H9 (cell line): ENCODE data around the gene FAM184A. TPM values are rescaled to one million over a fixed set of nuclear protein-coding genes. Genes with fewer than 3 reads are reported as not detected.

Experiments
- DNase-seq: peaks from one replicate; pipeline ENCODE4 v3.0.0-alpha.2; 2017
- H2AFZ ChIP-seq: one replicate; pipeline ENCODE4 v1.6.1; 2013; ENCODE audit warnings: mild to moderate bottlenecking, low read length, control low read depth, moderate library complexity
- H2AK5ac ChIP-seq: 2 replicates; pipeline ENCODE4 v1.6.1; 2013; ENCODE audit warnings: low read length, control low read depth, mixed read lengths; ENCODE audit not compliant: insufficient read length
- H2BK120ac ChIP-seq: one replicate; pipeline ENCODE4 v1.6.1; 2013; ENCODE audit warnings: low read depth, mild to moderate bottlenecking, low read length, control low read depth, inconsistent platforms; ENCODE audit not compliant: poor library complexity, severe bottlenecking
- H2BK12ac ChIP-seq: 2 replicates; pipeline ENCODE4 v1.6.1; 2013; ENCODE audit warnings: low read length, control low read depth, mixed read lengths, low read depth; ENCODE audit not compliant: insufficient read length
- H2BK15ac ChIP-seq: 2 replicates; pipeline ENCODE4 v1.6.1; 2013; ENCODE audit warnings: low read depth, low read length, control low read depth
- H2BK20ac ChIP-seq: one replicate; pipeline ENCODE4 v1.6.1; 2013; ENCODE audit warnings: low read depth, mild to moderate bottlenecking, low read length, control low read depth, inconsistent platforms; ENCODE audit not compliant: poor library complexity, severe bottlenecking
- H2BK5ac ChIP-seq: 2 replicates; pipeline ENCODE4 v1.6.1; 2013; ENCODE audit warnings: low read length, control low read depth, mixed read lengths; ENCODE audit not compliant: insufficient read length
- H3K14ac ChIP-seq: 2 replicates; pipeline ENCODE4 v1.6.1; 2013; ENCODE audit warnings: low read length, control low read depth; ENCODE audit not compliant: insufficient read depth
- H3K18ac ChIP-seq: 2 replicates; pipeline ENCODE4 v1.6.1; 2013; ENCODE audit warnings: low read depth, mild to moderate bottlenecking, mixed read lengths, low read length, control low read depth; ENCODE audit not compliant: insufficient read length
- H3K23ac ChIP-seq: 2 replicates; pipeline ENCODE4 v1.6.1; 2013; ENCODE audit warnings: low read length, control low read depth, mixed read lengths, low read depth; ENCODE audit not compliant: insufficient read length
- H3K23me2 ChIP-seq: 2 replicates; pipeline ENCODE4 v1.6.1; 2013; ENCODE audit warnings: low read depth, mild to moderate bottlenecking, mixed read lengths, low read length, control low read depth; ENCODE audit not compliant: insufficient read length, poor library complexity, severe bottlenecking
- H3K27ac ChIP-seq: 2 replicates; pipeline ENCODE4 v1.5.1; 2013; ENCODE audit warnings: low read length, control low read depth, mixed read lengths, low read depth; ENCODE audit not compliant: insufficient read length
- H3K27me3 ChIP-seq: 2 replicates; pipeline ENCODE4 v1.6.1; 2013; ENCODE audit warnings: low read length, control low read depth, inconsistent platforms; ENCODE audit not compliant: insufficient read depth
- H3K4ac ChIP-seq: 2 replicates; pipeline ENCODE4 v1.6.1; 2013; ENCODE audit warnings: low read depth, mild to moderate bottlenecking, control low read depth, inconsistent platforms, low read length, moderate library complexity
- H3K4me1 ChIP-seq: 2 replicates; pipeline ENCODE4 v1.6.1; 2013; ENCODE audit warnings: low read length, control low read depth, inconsistent platforms; ENCODE audit not compliant: insufficient read depth
- H3K4me2 ChIP-seq: 2 replicates; pipeline ENCODE4 v1.6.1; 2013; ENCODE audit warnings: low read length, control low read depth, mixed read lengths; ENCODE audit not compliant: insufficient read length, insufficient read depth
- H3K56ac ChIP-seq: 2 replicates; pipeline ENCODE4 v1.6.1; 2013; ENCODE audit warnings: low read depth, mild to moderate bottlenecking, mixed read lengths, low read length, control low read depth; ENCODE audit not compliant: insufficient read length
- H3K79me1 ChIP-seq: 2 replicates; pipeline ENCODE4 v1.6.1; 2013; ENCODE audit warnings: low read depth, mild to moderate bottlenecking, moderate library complexity, low read length, control low read depth, inconsistent platforms; ENCODE audit not compliant: insufficient read depth, poor library complexity, severe bottlenecking
- H3K79me2 ChIP-seq: 2 replicates; pipeline ENCODE4 v1.6.1; 2013; ENCODE audit warnings: low read length, control low read depth, inconsistent platforms; ENCODE audit not compliant: insufficient read depth
- H3K9ac ChIP-seq: 2 replicates; pipeline ENCODE4 v1.6.1; 2013; ENCODE audit warnings: low read length, control low read depth, mixed read lengths; ENCODE audit not compliant: insufficient read length; ENCODE audit errors: extremely low read depth
- H3K9me3 ChIP-seq: one replicate; pipeline ENCODE4 v1.6.1; 2013; ENCODE audit warnings: low read depth, low read length, inconsistent platforms; ENCODE audit not compliant: control insufficient read depth
- H3T11ph ChIP-seq: one replicate; pipeline ENCODE4 v1.6.1; 2013; ENCODE audit warnings: mild to moderate bottlenecking, low read length, control low read depth, inconsistent platforms
- H4K20me1 ChIP-seq: one replicate; pipeline ENCODE4 v1.6.1; 2013; ENCODE audit not compliant: control insufficient read depth, insufficient read length, insufficient read depth
- H4K5ac ChIP-seq: 2 replicates; pipeline ENCODE4 v1.6.1; 2013; ENCODE audit warnings: low read depth, mild to moderate bottlenecking, mixed read lengths, low read length, control low read depth; ENCODE audit not compliant: insufficient read length
- H4K8ac ChIP-seq: replicated peaks from 2 replicates; pipeline ENCODE4 v1.6.1; 2013; ENCODE audit warnings: low read length, control low read depth, mixed read lengths, low read depth; ENCODE audit not compliant: insufficient read length
- H4K91ac ChIP-seq: 2 replicates; pipeline ENCODE4 v1.6.1; 2013; ENCODE audit warnings: low read depth, mild to moderate bottlenecking, moderate library complexity, mixed read lengths, low read length, control low read depth; ENCODE audit not compliant: insufficient read length
- H3K27ac Mint-ChIP-seq, 3 experiments: 2 replicates in 2 of 3; 3 replicates in 1 of 3; pipeline ENCODE4 v1.8.0; 2020 to 2021; ENCODE audit warnings: mixed read lengths in 3 of 3, mild to moderate bottlenecking in 1 of 3, moderate library complexity in 1 of 3
- H3K27me3 Mint-ChIP-seq: 2 replicates; pipeline ENCODE4 v1.8.0; 2021; ENCODE audit warnings: low read depth, mild to moderate bottlenecking, moderate library complexity, mixed read lengths
- H3K36me3 Mint-ChIP-seq, 3 experiments: 2 replicates in 2 of 3; 3 replicates in 1 of 3; pipeline ENCODE4 v1.8.0; 2020 to 2021; ENCODE audit warnings: low read depth in 3 of 3, mixed read lengths in 3 of 3; ENCODE audit not compliant: insufficient read depth in 1 of 3
- H3K4me1 Mint-ChIP-seq, 2 experiments: 2 replicates each; pipeline ENCODE4 v1.8.0; 2020; ENCODE audit warnings: mixed read lengths in 2 of 2
- H3K4me3 Mint-ChIP-seq, 2 experiments: 2 replicates in 1 of 2; 3 replicates in 1 of 2; pipeline ENCODE4 v1.8.0; 2020 to 2021; ENCODE audit warnings: mild to moderate bottlenecking in 2 of 2, mixed read lengths in 2 of 2, moderate library complexity in 1 of 2
- H3K9me3 Mint-ChIP-seq, 2 experiments: 2 replicates in 1 of 2; 3 replicates in 1 of 2; pipeline ENCODE4 v1.8.0; 2020; ENCODE audit warnings: mild to moderate bottlenecking in 2 of 2, mixed read lengths in 2 of 2, moderate library complexity in 1 of 2
- WGBS: extraction: QIAGEN DNeasy Blood & Tissue Kit; methylation state at CpG from one replicate; pipeline ENCODE4 v1.1.7; 2013; ENCODE audit warnings: missing lambda C conversion rate, low lambda C conversion rate, mixed read lengths; ENCODE audit not compliant: insufficient read length; ENCODE audit errors: extremely low coverage; 5-methylcytosine and 5-hydroxymethylcytosine counted together
- total RNA-seq: library from RNA; stranded (reverse); gene quantifications from 2 replicates; pipeline ENCODE4 v1.2.1, GENCODE V29; 2021
- TF ChIP-seq, protein P1 (sequence below): fragments of 200-600 bp; sonication (generic); conservative IDR thresholded peaks from 3 replicates; pipeline ENCODE4 v1.8.0; 2021; ENCODE audit warnings: antibody characterized with exemption, mild to moderate bottlenecking

Gene FAM184A
- total RNA-seq, 1 experiment from 2014 or later: 11.4 TPM

DNA sequence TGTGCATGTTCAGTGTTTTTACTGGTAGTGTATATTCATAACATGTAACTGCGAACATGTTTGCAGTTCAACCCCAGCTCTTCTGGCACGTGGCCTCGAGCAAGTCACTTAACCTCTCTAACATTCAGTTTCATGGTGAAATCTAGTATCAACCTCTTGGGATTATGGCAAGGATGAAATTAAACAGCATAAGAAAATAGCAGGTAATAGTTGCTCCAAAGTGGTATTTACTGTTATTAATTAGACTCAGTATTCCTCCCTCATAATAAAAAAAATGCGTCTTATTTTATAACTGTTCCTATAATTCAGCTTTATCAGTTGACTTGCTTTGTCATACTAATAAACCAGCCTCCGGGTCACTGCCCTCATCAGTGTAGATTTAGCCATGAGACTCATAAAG lies 15.0 kb downstream of the FAM184A start:
- TF ChIP-seq, protein P1, sequence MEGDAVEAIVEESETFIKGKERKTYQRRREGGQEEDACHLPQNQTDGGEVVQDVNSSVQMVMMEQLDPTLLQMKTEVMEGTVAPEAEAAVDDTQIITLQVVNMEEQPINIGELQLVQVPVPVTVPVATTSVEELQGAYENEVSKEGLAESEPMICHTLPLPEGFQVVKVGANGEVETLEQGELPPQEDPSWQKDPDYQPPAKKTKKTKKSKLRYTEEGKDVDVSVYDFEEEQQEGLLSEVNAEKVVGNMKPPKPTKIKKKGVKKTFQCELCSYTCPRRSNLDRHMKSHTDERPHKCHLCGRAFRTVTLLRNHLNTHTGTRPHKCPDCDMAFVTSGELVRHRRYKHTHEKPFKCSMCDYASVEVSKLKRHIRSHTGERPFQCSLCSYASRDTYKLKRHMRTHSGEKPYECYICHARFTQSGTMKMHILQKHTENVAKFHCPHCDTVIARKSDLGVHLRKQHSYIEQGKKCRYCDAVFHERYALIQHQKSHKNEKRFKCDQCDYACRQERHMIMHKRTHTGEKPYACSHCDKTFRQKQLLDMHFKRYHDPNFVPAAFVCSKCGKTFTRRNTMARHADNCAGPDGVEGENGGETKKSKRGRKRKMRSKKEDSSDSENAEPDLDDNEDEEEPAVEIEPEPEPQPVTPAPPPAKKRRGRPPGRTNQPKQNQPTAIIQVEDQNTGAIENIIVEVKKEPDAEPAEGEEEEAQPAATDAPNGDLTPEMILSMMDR: no peak
- H3K79me2 ChIP-seq: no peaks in the 10 kb centered on the region
- no peak overlapping the region for H3K14ac ChIP-seq
- H3K23me2 ChIP-seq: no peaks in the 10 kb centered on the region
- no peak overlapping the region for H4K8ac ChIP-seq
- H2BK15ac ChIP-seq: no peak overlapping the region
- H3K79me1 ChIP-seq: no peaks in the 10 kb centered on the region
- no peak overlapping the region for H3K27ac ChIP-seq
- no peak overlapping the region for H3K4ac ChIP-seq
- no peaks in the 10 kb centered on the region for H3K27me3 ChIP-seq
- Mint-ChIP-seq H3K4me3 (no peak overlapping the region), H3K9me3 (no peaks in the 10 kb centered on the region), H3K4me1 (peaks cover 9% of the 10 kb centered on the region in 2 experiments), H3K27me3 (no peaks in the 10 kb centered on the region), H3K36me3 (no peaks in the 10 kb centered on the region), H3K27ac (no peak overlapping the region)
- no peak overlapping the region for H4K91ac ChIP-seq
- no peak overlapping the region for H3K4me2 ChIP-seq
- H2BK12ac ChIP-seq: no peak overlapping the region
- no peak overlapping the region for H2BK5ac ChIP-seq
- H3K23ac ChIP-seq: no peak overlapping the region
- H3K18ac ChIP-seq: no peak overlapping the region
- no peak overlapping the region for H4K5ac ChIP-seq
- H2AFZ ChIP-seq: no peak overlapping the region
- H3K9ac ChIP-seq: no peak overlapping the region
- no peak overlapping the region for H2AK5ac ChIP-seq
- H4K20me1 ChIP-seq: no peaks in the 10 kb centered on the region
- no peak overlapping the region for H3K56ac ChIP-seq
- no peak overlapping the region for H2BK120ac ChIP-seq
- DNase-seq: no peak
- WGBS: no CpG with 5 or more reads among the region's 5 CpGs
- peaks cover 2% of the 10 kb centered on the region; the same call in 1 of the 2 replicates for H3K4me1 ChIP-seq
- H3K9me3 ChIP-seq: no peaks in the 10 kb centered on the region
- no peak overlapping the region for H2BK20ac ChIP-seq
- H3T11ph ChIP-seq: no peak overlapping the region
